ENCODE measurements around the gene CHST11.

The CHST11 gene

GRCh38 chr12:104662908-104663307, 206.2 kb downstream of the CHST11 start:
- TF ChIP-seq, protein P1, sequence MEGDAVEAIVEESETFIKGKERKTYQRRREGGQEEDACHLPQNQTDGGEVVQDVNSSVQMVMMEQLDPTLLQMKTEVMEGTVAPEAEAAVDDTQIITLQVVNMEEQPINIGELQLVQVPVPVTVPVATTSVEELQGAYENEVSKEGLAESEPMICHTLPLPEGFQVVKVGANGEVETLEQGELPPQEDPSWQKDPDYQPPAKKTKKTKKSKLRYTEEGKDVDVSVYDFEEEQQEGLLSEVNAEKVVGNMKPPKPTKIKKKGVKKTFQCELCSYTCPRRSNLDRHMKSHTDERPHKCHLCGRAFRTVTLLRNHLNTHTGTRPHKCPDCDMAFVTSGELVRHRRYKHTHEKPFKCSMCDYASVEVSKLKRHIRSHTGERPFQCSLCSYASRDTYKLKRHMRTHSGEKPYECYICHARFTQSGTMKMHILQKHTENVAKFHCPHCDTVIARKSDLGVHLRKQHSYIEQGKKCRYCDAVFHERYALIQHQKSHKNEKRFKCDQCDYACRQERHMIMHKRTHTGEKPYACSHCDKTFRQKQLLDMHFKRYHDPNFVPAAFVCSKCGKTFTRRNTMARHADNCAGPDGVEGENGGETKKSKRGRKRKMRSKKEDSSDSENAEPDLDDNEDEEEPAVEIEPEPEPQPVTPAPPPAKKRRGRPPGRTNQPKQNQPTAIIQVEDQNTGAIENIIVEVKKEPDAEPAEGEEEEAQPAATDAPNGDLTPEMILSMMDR (IDR thresholded peaks at IDR 0.05; ENCODE audit: borderline replicate concordance, control extremely low read depth, extremely low read depth, insufficient read depth, missing control alignments) = no peak
- no peak for DNase-seq (ENCODE audit: low spot score)
- in situ Hi-C loops (cut with MboI; ENCODE audit: low sequenced_read_pairs, unreplicated experiment) = no loop called here

DNA sequence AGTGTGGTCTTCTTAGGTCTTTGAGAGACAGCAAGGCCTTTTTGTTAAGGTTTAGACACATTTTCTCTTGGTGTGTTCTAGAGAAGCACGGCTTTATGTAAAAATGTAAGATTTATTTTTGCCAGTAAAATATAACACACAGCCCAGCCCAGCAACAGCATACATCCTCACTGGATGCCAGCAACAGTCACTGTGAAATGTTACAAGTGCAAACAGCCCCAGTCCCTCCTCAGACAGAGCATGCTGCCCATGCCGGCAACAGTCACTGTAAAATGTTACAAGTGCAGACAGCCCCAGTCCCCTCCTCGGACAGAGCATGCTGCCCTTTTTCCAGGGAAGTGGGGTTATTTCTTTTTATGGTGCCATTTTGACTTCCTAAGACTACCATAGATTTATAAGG, 207.6 kb downstream of the CHST11 start:
- TF ChIP-seq, protein P1 (IDR thresholded peaks at IDR 0.05; ENCODE audit: borderline replicate concordance, control extremely low read depth, extremely low read depth, insufficient read depth, missing control alignments) = no peak
- in situ Hi-C loops (cut with MboI; ENCODE audit: low sequenced_read_pairs, unreplicated experiment) = no loop called here
- DNase-seq (ENCODE audit: low spot score) = no peak

DNA sequence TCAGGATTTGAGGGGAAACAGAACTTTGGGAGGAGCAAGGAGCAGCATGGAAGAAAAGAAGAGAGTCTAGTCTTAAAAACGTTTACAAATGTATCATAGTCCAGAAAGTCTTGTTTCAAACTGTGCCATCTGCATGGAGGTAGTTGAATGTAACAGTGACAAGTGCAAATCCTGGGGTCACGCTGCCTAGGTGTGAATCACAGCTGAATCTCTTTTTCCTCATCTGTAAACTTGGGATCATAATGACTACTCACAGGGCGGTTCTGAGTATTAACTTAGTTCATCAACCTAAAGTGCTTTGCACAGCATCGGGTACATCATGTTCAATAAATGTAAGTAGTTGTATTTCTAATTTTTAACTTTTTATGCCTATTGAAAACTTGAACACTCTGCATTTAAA, 208.5 kb downstream of the CHST11 start:
- TF ChIP-seq, protein P1 (IDR thresholded peaks at IDR 0.05; ENCODE audit: borderline replicate concordance, control extremely low read depth, extremely low read depth, insufficient read depth, missing control alignments) = no peak
- in situ Hi-C loops (cut with MboI; ENCODE audit: low sequenced_read_pairs, unreplicated experiment) = no loop called here
- DNase-seq (ENCODE audit: low spot score) = no peak

DNA sequence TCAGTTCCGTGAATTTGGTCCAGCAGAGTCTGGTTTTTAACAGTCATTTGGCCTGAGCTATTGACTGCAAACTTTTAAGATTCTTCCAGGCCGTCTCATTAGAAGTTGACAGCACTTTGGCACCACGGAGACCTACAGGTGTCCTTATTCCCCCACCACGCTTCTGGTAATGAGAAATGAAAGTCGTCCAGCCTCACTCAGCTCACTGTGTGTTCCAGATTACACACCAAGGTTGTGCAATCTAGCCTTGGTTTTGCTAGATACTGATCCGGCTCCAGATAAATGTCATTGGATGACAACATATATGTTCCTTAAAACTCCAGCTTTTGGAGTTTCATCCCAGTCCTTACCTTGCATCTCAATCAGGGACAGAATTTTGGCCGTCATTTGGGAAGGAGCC, 210.4 kb downstream of the CHST11 start:
- TF ChIP-seq, protein P1 (IDR thresholded peaks at IDR 0.05; ENCODE audit: borderline replicate concordance, control extremely low read depth, extremely low read depth, insufficient read depth, missing control alignments) = no peak
- in situ Hi-C loops (cut with MboI; ENCODE audit: low sequenced_read_pairs, unreplicated experiment) = no loop called here
- no peak for DNase-seq (ENCODE audit: low spot score)

DNA sequence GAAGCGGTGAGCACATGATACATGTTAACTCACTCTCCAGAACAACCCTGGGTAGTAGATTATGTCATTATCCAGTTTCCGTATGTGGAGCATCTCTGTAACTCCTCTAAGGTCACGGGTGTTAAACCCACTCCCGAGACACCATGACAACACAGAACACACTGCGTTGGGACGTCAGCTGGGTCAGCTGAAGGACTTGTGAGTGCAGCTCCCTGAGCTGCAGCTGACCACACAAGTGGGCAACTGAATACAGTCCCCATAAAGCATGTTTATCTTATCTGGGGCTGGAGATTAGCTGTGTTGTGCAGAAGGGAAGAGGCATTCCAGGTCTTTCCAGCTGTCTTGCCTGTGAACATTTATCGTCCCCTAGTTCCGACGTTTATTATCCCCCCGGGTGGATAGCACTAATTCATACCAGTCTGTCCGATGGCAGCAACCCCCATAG, 211.5 kb downstream of the CHST11 start:
- no peak for DNase-seq (ENCODE audit: low spot score)
- TF ChIP-seq, protein P1 (IDR thresholded peaks at IDR 0.05; ENCODE audit: borderline replicate concordance, control extremely low read depth, extremely low read depth, insufficient read depth, missing control alignments) = no peak
- in situ Hi-C loops (cut with MboI; ENCODE audit: low sequenced_read_pairs, unreplicated experiment) = no loop called here

- TF ChIP-seq, protein P1 (IDR thresholded peaks at IDR 0.05; ENCODE audit: borderline replicate concordance, control extremely low read depth, extremely low read depth, insufficient read depth, missing control alignments) = no peak
- DNase-seq (ENCODE audit: low spot score) = no peak
- in situ Hi-C loops (cut with MboI; ENCODE audit: low sequenced_read_pairs, unreplicated experiment) = no loop called here
These were observed 212.5 kb downstream of the CHST11 start for GRCh38 chr12:104669089-104669721.
